Endothelial cell of umbilical vein (primary cell): ENCODE results near the gene NOP10. TPM values are rescaled to one million over a fixed set of nuclear protein-coding genes. Genes with fewer than 3 reads are reported as not detected.

ENCODE experiments used
- BruUV-seq: library from RNA; stranded (reverse); fragments of 400-500 nt; replicated peaks from 2 replicates; lab custom pipeline; 2021; lab: Mats Ljungman, UMichigan
- CTCF ChIA-PET: fragments of 300-600, 350-600 bp; sonication (Branson Sonifier 250); formaldehyde crosslinking; loops from one replicate; lab custom pipeline; 2021; ENCODE audit warnings: antibody characterized with exemption, inconsistent platforms; lab: Charles Lee
- POLR2A ChIA-PET: fragments of 300-600, 350-600 bp; sonication (Branson Sonifier 250); formaldehyde crosslinking; loops from one replicate; lab custom pipeline; 2021; ENCODE audit warnings: antibody characterized with exemption, inconsistent platforms; lab: Charles Lee
- DNase-seq: peaks from one replicate; pipeline ENCODE4 v3.0.0-alpha.2; 2011; ENCODE audit warnings: low read depth, low spot score
- FAIRE-seq: peaks from 2 replicates; lab custom pipeline; 2011; peaks lifted over from hg19 to GRCh38; lab: Jason Lieb, UNC
- H2AFZ ChIP-seq: 2 replicates; pipeline ENCODE4 v1.6.0; 2012; ENCODE audit warnings: low read depth, low read length, control low read depth, inconsistent platforms
- H3K27ac ChIP-seq: 2 replicates; pipeline ENCODE4 v1.5.1; 2011; ENCODE audit warnings: low read depth, mild to moderate bottlenecking, control low read depth, low read length, moderate library complexity; ENCODE audit not compliant: insufficient read depth
- H3K27me3 ChIP-seq, 2 experiments: 2 replicates each; pipeline versions ENCODE4 v1.6.0 to v1.6.1; 2011; ENCODE audit warnings: low read length in 2 of 2, mixed read lengths in 1 of 2; ENCODE audit not compliant: control insufficient read depth in 2 of 2, insufficient read depth in 2 of 2
- H3K36me3 ChIP-seq, 2 experiments: 2 replicates in 1 of 2; 3 replicates in 1 of 2; pipeline ENCODE4 v1.5.1; 2011; ENCODE audit warnings: low read length in 2 of 2, mild to moderate bottlenecking in 1 of 2, moderate library complexity in 1 of 2; ENCODE audit not compliant: control insufficient read depth in 2 of 2, insufficient read depth in 2 of 2; ENCODE audit errors: extremely low read depth in 1 of 2
- H3K4me1 ChIP-seq: 3 replicates; pipeline ENCODE4 v1.5.1; 2011; ENCODE audit warnings: mild to moderate bottlenecking, low read length; ENCODE audit not compliant: control insufficient read depth, insufficient read depth; ENCODE audit errors: extremely low read depth
- H3K4me2 ChIP-seq: 2 replicates; pipeline ENCODE4 v1.6.1; 2011; ENCODE audit warnings: low read length, control low read depth, mixed read lengths; ENCODE audit not compliant: insufficient read depth
- H3K4me3 ChIP-seq, 3 experiments: fragments of 200-600 bp in 1 of 3; sonication (generic), shearing (Covaris generic) in 1 of 3; replicated peaks in 1 of 3; 2 replicates each; pipeline ENCODE4 v1.5.1; 2011 to 2016; ENCODE audit warnings: control low read depth in 3 of 3, low read length in 3 of 3, mild to moderate bottlenecking in 2 of 3, inconsistent platforms in 1 of 3, low read depth in 1 of 3, moderate library complexity in 1 of 3; ENCODE audit not compliant: insufficient read depth in 1 of 3
- H3K79me2 ChIP-seq: 2 replicates; pipeline ENCODE4 v1.6.0; 2012; ENCODE audit warnings: low read length, inconsistent platforms; ENCODE audit not compliant: control insufficient read depth, insufficient read depth
- H3K9ac ChIP-seq: replicated peaks from 2 replicates; pipeline ENCODE3; 2011; ENCODE audit warnings: low read length, control low read depth; ENCODE audit not compliant: insufficient read depth; ENCODE audit errors: extremely low read depth
- H3K9me1 ChIP-seq: replicated peaks from 3 replicates; pipeline ENCODE4 v1.6.0; 2011; ENCODE audit warnings: mild to moderate bottlenecking, low read length; ENCODE audit not compliant: control insufficient read depth, insufficient read depth; ENCODE audit errors: extremely low read depth
- H3K9me3 ChIP-seq: replicated peaks from 2 replicates; pipeline ENCODE4 v1.5.1; 2012; ENCODE audit warnings: low read length, inconsistent platforms; ENCODE audit not compliant: control insufficient read depth, insufficient read depth
- H4K20me1 ChIP-seq: replicated peaks from 2 replicates; pipeline ENCODE3; 2011; ENCODE audit warnings: mild to moderate bottlenecking, low read length; ENCODE audit not compliant: control insufficient read depth, insufficient read depth; ENCODE audit errors: extremely low read depth
- CTCF ChIP-seq, 2 donors: IDR thresholded peaks; 1 replicate in 1 of 2; 2 replicates in 1 of 2; pipeline ENCODE4 v1.5.1; 2011; ENCODE audit warnings: low read length in 2 of 2, mild to moderate bottlenecking in 2 of 2, moderate library complexity in 2 of 2, control low read depth in 1 of 2, inconsistent platforms in 1 of 2, low read depth in 1 of 2; ENCODE audit not compliant: insufficient read depth in 1 of 2; ENCODE audit errors: extremely low read depth in 1 of 2
- EZH2 ChIP-seq: IDR thresholded peaks from 2 replicates; pipeline ENCODE4 v1.6.1; 2012; ENCODE audit warnings: borderline replicate concordance, low read depth, mild to moderate bottlenecking, moderate library complexity, low read length, inconsistent platforms; ENCODE audit not compliant: severe bottlenecking
- FOS ChIP-seq: IDR thresholded peaks from 2 replicates; pipeline ENCODE4 v1.6.1; 2011; ENCODE audit warnings: mild to moderate bottlenecking, low read length, moderate library complexity, borderline replicate concordance; ENCODE audit not compliant: insufficient read depth
- GATA2 ChIP-seq: IDR thresholded peaks from 2 replicates; pipeline ENCODE4 v1.7.0; 2011; ENCODE audit warnings: low read depth, mild to moderate bottlenecking, moderate library complexity, mixed read lengths, low read length; ENCODE audit not compliant: insufficient read length, insufficient read depth
- JUN ChIP-seq: IDR thresholded peaks from 2 replicates; pipeline ENCODE4 v1.6.1; 2011; ENCODE audit warnings: borderline replicate concordance, low read depth; ENCODE audit not compliant: insufficient read length, insufficient read depth
- MAX ChIP-seq: IDR thresholded peaks from 2 replicates; pipeline ENCODE4 v1.6.1; 2011; ENCODE audit not compliant: insufficient read depth, insufficient read length
- MYC ChIP-seq: IDR thresholded peaks from one replicate; pipeline ENCODE4 v1.6.1; 2011; ENCODE audit warnings: mild to moderate bottlenecking, low read depth, low read length
- POLR2A ChIP-seq: IDR thresholded peaks from 2 replicates; pipeline ENCODE4 v1.6.1; 2012; ENCODE audit warnings: low read depth, mild to moderate bottlenecking, control low read depth, low read length
- POLR2AphosphoS5 ChIP-seq: IDR thresholded peaks from 2 replicates; pipeline ENCODE4 v1.6.1; 2012; ENCODE audit warnings: low read depth, mild to moderate bottlenecking, control low read depth, low read length, moderate library complexity; ENCODE audit not compliant: insufficient read depth
- dilution Hi-C: fragments of 300-500 bp; cut with MboI; formaldehyde crosslinking; loops from one replicate; pipeline ENCODE4 v1.15.0; 2019; ENCODE audit warnings: low sequenced_read_pairs; ENCODE audit not compliant: extremely low pct_ligation_motif_present
- intact Hi-C: fragments of 100-400 bp; cut with micrococcal nuclease; formaldehyde crosslinking; loops from one replicate; pipeline ENCODE4 v1.10.0; 2022
- polyA plus RNA-seq, 4 experiments: library from polyadenylated mRNA; depleted of rRNA in 3 of 4; stranded (reverse) in 3 of 4; unstranded in 1 of 4; fragments of >200 nt; gene quantifications; 2 replicates each; pipeline versions ENCODE4 v1.2.1 to v1.2.3, GENCODE V29; 2011 to 2012; ENCODE audit warnings: missing spikeins in 1 of 4
- total RNA-seq: library from RNA; stranded (reverse); gene quantifications from 2 replicates; pipeline ENCODE4 v1.2.3, GENCODE V29; 2021

The NOP10 gene
- total and polyA plus RNA-seq, 2 donors (not counting 3 experiments of a cell fraction or from before 2014, with no cell fraction given) = 225 to 710 TPM

GRCh38 chr15:34338347-34338746, 4.6 kb downstream of the NOP10 start:
- dilution Hi-C loops (no loop called here), intact Hi-C loops (loop anchor here (1.0 kb wide), 1 partner anchor 114 kb away; no protein-coding TSS in a partner anchor)
- Histone ChIP-seq H3K9ac (no peak overlapping the region), H3K27me3 (no peaks in the 10 kb centered on the region), H3K4me2 (peak overlapping the region; percentile 77), H3K36me3 (peaks cover 0 to 5% of the 10 kb centered on the region in 2 experiments), H3K27ac (peak overlapping the region; percentile 71), H3K79me2 (peaks cover 19% of the 10 kb centered on the region), H3K4me1 (peaks cover 43% of the 10 kb centered on the region), H3K9me1 (no peaks in the 10 kb centered on the region), H3K4me3 (peak overlapping the region in 2 of 3 experiments; percentile 6 to 41), H3K9me3 (no peaks in the 10 kb centered on the region), H2AFZ (no peak overlapping the region), H4K20me1 (no peaks in the 10 kb centered on the region)
- FAIRE-seq (no peak), DNase-seq (no peak)
- POLR2A ChIA-PET = interaction anchor here (0.7 to 1.5 kb wide), 3 partner anchors 9 to 617 kb away, joined by 3 to 6 read pairs (median 3); partner anchors contain the start of gene LPCAT4
- CTCF ChIA-PET = interaction anchor here (0.6 to 1.8 kb wide), 6 partner anchors 10 to 229 kb away, joined by 3 to 10 read pairs (median 4); partner anchors contain the start of gene LPCAT4
- no peak for TF ChIP-seq CTCF (IDR thresholded peaks at IDR 0.05; ENCODE audit: extremely low read depth in 1 of 2, insufficient read depth in 1 of 2, low read depth in 1 of 2, low read length in 2 of 2)
- TF ChIP-seq GATA2 = no peak
- no peak for TF ChIP-seq MYC
- TF ChIP-seq POLR2A = no peak
- no peak for TF ChIP-seq EZH2
- TF ChIP-seq JUN = no peak
- no peak for TF ChIP-seq MAX
- no peak for TF ChIP-seq FOS
- TF ChIP-seq POLR2AphosphoS5 = no peak
- BruUV-seq = TSS peak; percentile 53
